Activated CD8-positive, alpha-beta memory T cell treated with anti-CD3 and anti-CD28 coated beads, Interleukin-2, amount 50 U/mL, for 48 hours (primary cell): Measurements from ENCODE around the gene ISLR2.

ENCODE experiments used
- DNase-seq: peaks from one replicate; pipeline ENCODE4 v3.0.0-alpha.2; 2020

Gene ISLR2

DNA sequence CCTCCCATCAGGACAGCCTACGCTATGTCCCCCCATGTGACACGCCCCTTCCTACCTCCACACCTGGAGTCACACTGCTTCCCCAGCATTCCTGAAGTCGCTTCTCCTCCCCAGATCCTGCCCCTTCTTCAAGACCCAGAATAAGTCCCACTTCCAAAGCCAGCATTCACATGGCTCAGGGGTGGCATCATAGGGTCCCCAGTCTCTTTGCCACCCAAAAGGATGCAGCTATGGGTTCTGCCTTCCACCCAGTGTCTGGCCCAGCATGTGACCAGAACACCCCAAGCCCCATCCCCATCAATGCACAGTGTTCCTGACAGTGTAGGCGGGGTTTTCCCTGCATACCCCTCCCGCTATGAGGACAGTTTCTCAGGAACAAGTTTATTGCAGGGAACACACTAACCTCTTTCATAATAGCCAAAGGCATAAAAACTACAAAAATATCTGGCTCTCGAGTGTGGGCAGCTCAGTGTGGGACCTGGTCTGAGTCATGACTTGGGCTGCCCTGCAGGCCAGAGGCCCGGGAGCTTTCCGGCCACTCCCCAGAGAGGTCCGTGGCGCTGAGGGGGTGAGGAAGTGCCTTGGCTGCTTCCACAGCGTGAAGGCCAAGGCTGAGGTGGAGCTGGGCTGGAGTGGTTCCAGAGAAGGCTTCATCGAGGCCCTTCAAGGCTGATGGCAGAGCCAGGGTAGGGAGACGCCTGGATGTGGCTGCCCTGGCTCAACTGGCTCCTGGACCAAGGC lies 48.9 kb downstream of the ISLR2 start:
- DNase-seq = no peak

DNA sequence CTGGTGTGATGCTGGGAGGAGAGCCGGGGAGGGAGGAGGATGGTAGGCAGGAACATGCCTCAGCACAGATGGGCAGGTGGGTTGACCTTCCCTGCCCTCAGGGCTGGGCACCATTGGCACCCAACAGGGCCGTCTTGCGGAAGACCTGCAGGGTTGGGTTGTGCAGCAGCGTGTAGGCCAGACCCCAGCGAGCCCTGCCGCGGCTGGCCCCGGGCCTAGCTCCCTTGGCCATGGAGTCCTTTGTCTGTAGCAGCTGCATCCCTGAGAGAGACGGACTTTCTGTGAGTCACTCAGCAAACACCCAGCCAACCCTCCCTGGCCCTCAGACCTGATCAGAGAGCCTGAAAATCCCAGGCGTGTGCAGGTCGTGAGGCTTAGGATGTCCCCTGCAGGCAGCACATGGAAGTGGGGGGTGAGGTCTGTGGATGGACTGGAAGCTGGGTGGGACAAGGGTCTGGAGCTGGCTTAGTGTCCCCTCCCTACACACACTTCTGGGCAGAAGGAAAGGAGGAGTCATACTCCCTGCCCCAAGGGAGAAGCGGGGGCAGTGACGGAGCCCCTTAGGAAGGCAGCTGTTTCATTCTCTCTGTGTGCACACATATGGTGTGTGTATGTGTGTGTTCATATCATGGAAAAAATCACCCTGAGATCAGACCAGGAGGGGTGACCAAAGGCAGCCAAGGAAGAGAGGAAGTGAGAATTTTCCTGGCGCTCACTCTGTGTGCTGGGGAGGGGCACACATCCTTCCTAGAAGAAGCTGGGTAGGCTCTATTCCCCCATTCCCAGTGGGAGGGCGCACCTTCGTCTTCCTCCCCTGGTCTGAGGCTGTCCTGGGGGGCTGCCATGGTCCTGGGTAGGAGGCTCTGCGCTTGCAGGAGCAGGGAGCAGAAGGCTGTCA lies 49.8 kb downstream of the ISLR2 start:
- no peak for DNase-seq

DNA sequence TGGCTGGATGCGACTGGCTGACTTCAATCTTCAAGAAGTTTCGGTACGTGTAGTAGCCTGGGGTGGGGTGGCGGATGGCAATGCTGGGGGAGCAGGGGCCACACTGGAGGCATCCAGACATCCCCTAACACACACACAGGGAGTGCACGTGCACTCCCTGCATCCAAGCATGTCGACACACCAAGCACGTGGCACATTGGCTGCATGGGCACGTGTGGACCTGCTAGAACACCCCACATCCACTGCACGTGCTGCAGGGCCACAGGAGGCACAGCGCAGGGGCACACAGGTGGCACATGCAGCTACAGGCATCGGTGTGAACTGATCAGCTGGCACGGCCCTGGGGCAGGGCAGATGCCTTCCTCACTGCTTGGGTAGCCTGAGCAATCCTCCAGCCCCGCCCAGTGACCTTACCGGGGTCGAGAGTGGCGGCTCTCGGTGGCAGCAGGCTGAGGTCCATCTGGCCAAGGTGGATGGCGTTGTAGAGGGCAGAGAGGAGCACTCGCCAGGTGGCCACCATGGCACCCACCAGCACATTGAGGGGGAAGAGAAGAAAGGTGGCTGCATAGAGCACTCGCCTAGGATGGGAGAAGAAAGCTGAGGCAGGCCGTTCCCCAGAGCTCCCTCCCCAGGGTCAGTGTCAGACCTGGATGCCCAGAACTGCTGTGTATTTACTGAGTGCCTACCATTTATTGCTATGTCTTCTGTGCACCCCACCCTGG lies 50.7 kb downstream of the ISLR2 start:
- DNase-seq = no peak

DNA sequence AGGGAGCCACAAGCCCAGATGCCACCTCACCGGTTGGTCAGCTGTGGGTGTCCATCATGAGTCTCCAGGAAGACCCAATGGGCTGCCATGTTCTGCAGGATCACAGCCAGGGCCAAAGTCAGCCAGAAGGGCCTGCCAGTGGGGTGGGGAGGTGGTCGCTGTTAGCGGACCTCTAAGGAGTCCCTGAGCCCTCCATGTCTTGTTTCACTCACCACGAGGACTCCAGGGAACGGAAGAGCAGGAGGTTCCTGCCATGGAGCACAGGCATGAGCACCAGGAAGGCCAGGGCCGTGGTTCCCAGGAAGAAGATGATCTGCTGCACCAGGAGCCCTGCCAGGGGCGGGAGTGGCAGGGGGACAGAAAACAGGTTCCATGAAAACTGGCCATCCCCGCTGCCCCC lies 51.7 kb downstream of the ISLR2 start:
- DNase-seq = no peak

DNA sequence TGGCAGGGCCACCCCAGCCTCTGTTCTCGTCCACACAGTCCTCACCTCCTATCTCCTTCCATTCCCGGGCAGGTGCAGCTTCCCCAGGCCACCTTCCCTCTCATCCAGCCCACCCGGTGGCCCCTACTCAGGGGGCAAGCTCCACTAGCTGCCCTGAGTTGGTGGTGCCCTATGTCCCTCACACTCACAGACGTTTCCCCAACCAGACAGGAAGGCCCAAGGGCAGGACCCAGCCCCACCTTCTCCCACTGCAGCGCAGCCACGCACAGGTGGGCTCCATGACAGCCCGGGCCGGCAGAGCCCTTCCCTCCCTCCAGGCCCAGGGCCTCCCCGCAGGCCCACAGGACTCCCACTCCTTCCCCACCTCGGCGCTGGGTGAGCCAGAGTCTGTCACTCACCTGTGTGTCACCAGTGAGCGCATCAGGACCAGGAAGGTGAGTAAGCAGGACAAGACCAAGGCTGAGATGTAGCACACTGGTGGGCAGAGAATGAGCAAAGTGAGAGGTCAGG lies 54.3 kb downstream of the ISLR2 start:
- DNase-seq = peak; percentile 61

DNA sequence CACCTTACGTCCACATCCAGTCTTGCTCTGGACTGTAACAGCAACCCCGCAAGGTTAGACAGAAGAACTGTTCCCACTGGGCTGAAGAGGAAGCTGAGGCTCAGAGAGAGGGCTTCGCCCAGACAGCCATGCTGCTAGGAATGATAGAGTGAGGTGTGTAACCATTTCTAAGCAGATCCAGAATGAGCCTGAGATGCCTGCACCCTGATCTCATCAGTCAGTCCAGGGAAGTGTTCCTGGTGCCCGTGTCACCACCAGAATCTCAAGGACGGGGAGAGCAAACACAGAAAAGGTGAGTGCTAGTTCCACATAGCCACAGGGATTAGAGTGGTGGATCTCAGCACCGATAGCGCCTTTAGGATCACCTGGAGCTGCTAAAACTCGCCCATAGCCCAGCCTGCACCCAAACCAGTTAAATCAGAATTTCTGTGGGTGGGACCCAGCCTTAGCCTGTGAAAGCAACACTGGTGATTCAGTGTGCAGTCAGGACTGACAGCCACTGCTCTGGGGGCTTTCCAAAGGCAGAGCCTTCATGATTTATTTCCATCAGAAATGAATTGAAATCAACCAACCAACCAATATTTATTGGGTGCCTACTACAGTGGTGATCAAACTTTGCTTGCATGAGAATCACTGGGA lies 55.4 kb downstream of the ISLR2 start:
- no peak for DNase-seq
